Embryonic facial prominence (tissue), 1 donor: Measurements from ENCODE around the gene RPL36A.

Experiments
- DNase-seq: peaks from one replicate; pipeline ENCODE4 v3.0.0-alpha.2; 2016; ENCODE audit errors: extremely low spot score

Gene RPL36A

GRCh38 chrX:101393530-101394305 lies 2.9 kb downstream of the RPL36A start:
- DNase-seq, result no peak

GRCh38 chrX:101394372-101394771 lies 3.6 kb downstream of the RPL36A start:
- DNase-seq, result no peak

- DNase-seq, result no peak
Observed at GRCh38 chrX:101395789-101396188, 5.0 kb downstream of the RPL36A start.

- no peak for DNase-seq
Observed at GRCh38 chrX:101397779-101398178, 7.0 kb downstream of the RPL36A start.

- no peak for DNase-seq
Observed at GRCh38 chrX:101398694-101399093, 7.9 kb downstream of the RPL36A start.

- no peak for DNase-seq
Observed at GRCh38 chrX:101399825-101400224, 9.0 kb downstream of the RPL36A start.

GRCh38 chrX:101407167-101407747 lies 16.4 kb downstream of the RPL36A start:
- no peak for DNase-seq

- DNase-seq, result peak; percentile 93
Observed at GRCh38 chrX:101407748-101408531, 17.1 kb downstream of the RPL36A start, which contains the start of the genes GLA and HNRNPH2. TSS of gene GLA (minus strand) at chrX:101407925. CDS start at chrX:101407903, 22 bp downstream. TSS of gene HNRNPH2 (plus strand) at chrX:101408222. CDS start at chrX:101411989, 3,767 bp downstream.

GRCh38 chrX:101408532-101408841 lies 17.7 kb downstream of the RPL36A start:
- no peak for DNase-seq

GRCh38 chrX:101409043-101409442 lies 18.2 kb downstream of the RPL36A start:
- DNase-seq, result no peak

- no peak for DNase-seq
Observed at GRCh38 chrX:101410461-101410860, 19.6 kb downstream of the RPL36A start.

GRCh38 chrX:101411984-101412383 lies 21.2 kb downstream of the RPL36A start:
- no peak for DNase-seq

- DNase-seq, result peak; percentile 22
Observed at GRCh38 chrX:101415180-101416145, 24.7 kb downstream of the RPL36A start.

GRCh38 chrX:101416691-101417090 lies 25.9 kb downstream of the RPL36A start:
- no peak for DNase-seq

- DNase-seq, result no peak
Observed at GRCh38 chrX:101417190-101417589, 26.4 kb downstream of the RPL36A start.

GRCh38 chrX:101417981-101418841 lies 27.4 kb downstream of the RPL36A start:
- no peak for DNase-seq

- no peak for DNase-seq
Observed at GRCh38 chrX:101419489-101419888, 28.7 kb downstream of the RPL36A start.

- no peak for DNase-seq
Observed at GRCh38 chrX:101427954-101428353, 37.1 kb downstream of the RPL36A start.

- no peak for DNase-seq
Observed at GRCh38 chrX:101429934-101430333, 39.1 kb downstream of the RPL36A start.

GRCh38 chrX:101430457-101431078 lies 39.8 kb downstream of the RPL36A start:
- no peak for DNase-seq
